GM18909 (cell line): Measurements from ENCODE around the gene KIF3B.
"Not testable (repeated sequence)": the region's sequence is repeated elsewhere in the genome, so short reads cannot be mapped to it uniquely, and the experiment has no call there.

Experiments used
- ATAC-seq: cut with Tn5 transposase; IDR thresholded peaks from one replicate; pipeline ENCODE4 v1.9.1; 2021; ENCODE audit warnings: mild to moderate bottlenecking; ENCODE audit not compliant: unreplicated experiment, poor library complexity

The KIF3B gene

GRCh38 chr20:32370897-32371296 is 93.4 kb downstream of the KIF3B start:
- ATAC-seq, result no peak

GRCh38 chr20:32378461-32378860 is 101.0 kb downstream of the KIF3B start:
- no peak for ATAC-seq

GRCh38 chr20:32380037-32380436 is 102.6 kb downstream of the KIF3B start:
- not testable (repeated sequence) for ATAC-seq

- no peak for ATAC-seq
Measured at GRCh38 chr20:32380745-32381144, 103.3 kb downstream of the KIF3B start.

- ATAC-seq, result no peak
Measured at GRCh38 chr20:32382102-32382950, 104.9 kb downstream of the KIF3B start.

GRCh38 chr20:32383441-32383840 is 106.0 kb downstream of the KIF3B start:
- not testable (repeated sequence) for ATAC-seq
